ENCODE measurements around the gene APC2. TPM values are rescaled to one million over a fixed set of nuclear protein-coding genes. Genes with fewer than 3 reads are reported as not detected.

APC2 gene
- total and polyA plus RNA-seq, 9 donors = under 0.01 to 0.28 (median 0.11) TPM; not detected in 1

- Histone ChIP-seq H3K36me3 (no peaks in the 10 kb centered on the region), H3K9me3 (no peaks in the 10 kb centered on the region), H3K4me3 (peak overlapping the region; percentile 21), H3K27ac (peak overlapping the region; percentile 67 to 68), H3K27me3 (no peaks in the 10 kb centered on the region), H3K4me1 (ENCODE audit: insufficient read depth) (peaks cover 44% of the 10 kb centered on the region)
- 49 to 56% (median 50%) methylated on average over 28 of the region's 28 CpGs for WGBS, 3 donors
- TF ChIP-seq POLR2A (IDR thresholded peaks at IDR 0.05) (no peak), EP300 (IDR thresholded peaks at IDR 0.05) (no peak)
- TF ChIP-seq, protein P1, sequence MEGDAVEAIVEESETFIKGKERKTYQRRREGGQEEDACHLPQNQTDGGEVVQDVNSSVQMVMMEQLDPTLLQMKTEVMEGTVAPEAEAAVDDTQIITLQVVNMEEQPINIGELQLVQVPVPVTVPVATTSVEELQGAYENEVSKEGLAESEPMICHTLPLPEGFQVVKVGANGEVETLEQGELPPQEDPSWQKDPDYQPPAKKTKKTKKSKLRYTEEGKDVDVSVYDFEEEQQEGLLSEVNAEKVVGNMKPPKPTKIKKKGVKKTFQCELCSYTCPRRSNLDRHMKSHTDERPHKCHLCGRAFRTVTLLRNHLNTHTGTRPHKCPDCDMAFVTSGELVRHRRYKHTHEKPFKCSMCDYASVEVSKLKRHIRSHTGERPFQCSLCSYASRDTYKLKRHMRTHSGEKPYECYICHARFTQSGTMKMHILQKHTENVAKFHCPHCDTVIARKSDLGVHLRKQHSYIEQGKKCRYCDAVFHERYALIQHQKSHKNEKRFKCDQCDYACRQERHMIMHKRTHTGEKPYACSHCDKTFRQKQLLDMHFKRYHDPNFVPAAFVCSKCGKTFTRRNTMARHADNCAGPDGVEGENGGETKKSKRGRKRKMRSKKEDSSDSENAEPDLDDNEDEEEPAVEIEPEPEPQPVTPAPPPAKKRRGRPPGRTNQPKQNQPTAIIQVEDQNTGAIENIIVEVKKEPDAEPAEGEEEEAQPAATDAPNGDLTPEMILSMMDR (IDR thresholded peaks at IDR 0.05) = no peak
- peak in 2 of 5 donors; percentile 54 to 57 for DNase-seq
- intact Hi-C loops (cut with DNase I) = no loop called here
Observed at GRCh38 chr19:1416014-1416841, 33.7 kb upstream of the APC2 start.

DNA sequence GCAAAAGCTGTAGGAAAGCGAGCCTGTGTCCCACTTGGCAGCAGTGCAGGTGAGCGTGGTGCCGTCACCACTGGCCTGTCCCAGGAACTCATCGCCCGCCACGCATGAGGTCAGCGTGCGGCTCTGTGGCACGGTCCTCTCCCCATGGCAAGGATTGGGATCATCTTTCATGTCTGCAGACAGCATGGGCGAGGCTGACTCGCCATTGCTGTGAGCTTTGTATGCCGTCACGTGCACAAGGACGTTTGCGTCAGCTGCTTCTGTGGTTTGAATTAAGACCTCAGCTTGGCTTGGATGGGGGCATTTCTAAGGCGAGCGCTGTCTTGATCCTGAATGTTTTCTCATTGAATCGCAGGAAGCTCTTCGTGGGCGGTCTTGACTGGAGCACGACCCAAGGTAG is 32.8 kb upstream of the APC2 start:
- Histone ChIP-seq H3K4me1 (ENCODE audit: insufficient read depth) (peaks cover 35% of the 10 kb centered on the region), H3K27me3 (no peaks in the 10 kb centered on the region), H3K4me3 (no peak overlapping the region), H3K9me3 (no peaks in the 10 kb centered on the region), H3K27ac (peak overlapping the region in 1 of 2 donors; percentile 68), H3K36me3 (no peaks in the 10 kb centered on the region)
- intact Hi-C loops (cut with DNase I) = no loop called here
- TF ChIP-seq EP300 (IDR thresholded peaks at IDR 0.05) (no peak), POLR2A (IDR thresholded peaks at IDR 0.05) (no peak)
- TF ChIP-seq, protein P1 (IDR thresholded peaks at IDR 0.05) = no peak
- DNase-seq = peak in 1 of 5 donors; percentile 36
- 69 to 76% (median 71%) methylated on average over 21 of the region's 21 CpGs for WGBS, 3 donors

DNA sequence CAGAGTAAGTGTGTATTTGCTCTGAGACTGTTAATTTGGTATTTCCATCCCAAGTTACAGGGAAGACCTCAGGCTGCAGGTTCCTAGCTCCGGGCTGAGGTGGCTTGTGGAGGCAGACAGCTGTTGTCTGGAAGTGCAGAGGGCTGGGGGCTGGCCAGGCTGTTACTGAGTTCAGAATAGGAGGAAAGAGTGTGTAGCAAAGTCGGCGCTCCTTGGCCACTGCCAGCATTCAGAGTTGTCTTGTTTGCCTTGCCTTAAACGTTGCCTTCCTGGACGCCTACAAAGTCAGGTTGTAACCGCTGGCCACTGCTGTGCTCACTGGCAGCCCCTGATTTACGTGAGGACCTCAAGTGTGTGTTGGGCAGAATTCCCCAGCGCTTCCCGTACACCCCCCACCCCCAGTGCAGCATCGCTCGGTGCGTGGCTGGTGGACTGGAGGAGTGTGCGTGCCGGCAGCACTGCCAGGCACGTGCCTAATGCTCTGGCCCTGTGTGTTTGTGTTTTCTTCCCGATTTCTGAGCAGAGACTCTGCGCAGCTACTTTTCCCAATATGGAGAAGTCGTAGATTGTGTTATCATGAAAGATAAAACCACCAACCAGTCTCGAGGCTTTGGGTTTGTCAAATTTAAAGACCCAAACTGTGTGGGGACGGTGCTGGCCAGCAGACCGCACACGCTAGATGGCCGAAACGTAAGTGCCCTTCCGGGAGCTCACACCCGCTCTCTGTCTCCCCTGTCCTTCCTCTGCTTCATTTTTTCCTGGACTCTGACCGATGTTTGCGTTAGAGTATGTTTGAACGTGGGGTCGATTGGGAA is 32.0 kb upstream of the APC2 start:
- peak in 3 of 5 donors; percentile 45 to 71 (median 64) for DNase-seq
- intact Hi-C loops (cut with DNase I) = loop anchor here in 1 of 4 donors (2.0 kb wide), 1 partner anchor 19 kb away; no protein-coding TSS in a partner anchor
- H3K4me3 ChIP-seq = no peak overlapping the region
- peaks cover 30% of the 10 kb centered on the region for H3K4me1 ChIP-seq (ENCODE audit: insufficient read depth)
- no peaks in the 10 kb centered on the region for H3K27me3 ChIP-seq
- H3K27ac ChIP-seq = peak overlapping the region in 1 of 2 donors; percentile 68
- 27 to 46% (median 28%) methylated on average over 30 of the region's 30 CpGs for WGBS, 3 donors
- TF ChIP-seq, protein P1 (IDR thresholded peaks at IDR 0.05) = no peak
- TF ChIP-seq POLR2A (IDR thresholded peaks at IDR 0.05) (no peak), EP300 (IDR thresholded peaks at IDR 0.05) (no peak)
- no peaks in the 10 kb centered on the region for H3K9me3 ChIP-seq
- no peaks in the 10 kb centered on the region for H3K36me3 ChIP-seq

DNA sequence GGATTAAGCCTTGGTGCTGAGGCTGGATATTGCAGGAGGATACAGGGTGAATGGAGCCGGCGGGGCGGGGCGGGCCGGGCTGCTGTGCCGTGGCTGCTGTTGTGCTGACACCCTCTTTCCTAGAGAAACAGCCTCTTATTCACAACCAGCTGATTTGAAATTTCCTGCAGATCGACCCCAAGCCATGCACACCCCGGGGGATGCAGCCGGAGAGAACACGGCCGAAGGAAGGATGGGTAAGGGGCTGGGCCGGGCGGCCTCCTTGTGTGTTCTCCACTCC is 31.5 kb upstream of the APC2 start:
- H3K9me3 ChIP-seq = no peaks in the 10 kb centered on the region
- peak overlapping the region in 1 of 2 donors; percentile 68 for H3K27ac ChIP-seq
- intact Hi-C loops (cut with DNase I) = loop anchor here in 1 of 4 donors (2.0 kb wide), 1 partner anchor 18 kb away; no protein-coding TSS in a partner anchor
- no peak overlapping the region for H3K4me3 ChIP-seq
- WGBS, 3 donors = 74 to 76% (median 75%) methylated on average over 13 of the region's 13 CpGs
- H3K4me1 ChIP-seq (ENCODE audit: insufficient read depth) = peaks cover 29% of the 10 kb centered on the region
- no peaks in the 10 kb centered on the region for H3K36me3 ChIP-seq
- no peak for DNase-seq
- H3K27me3 ChIP-seq = no peaks in the 10 kb centered on the region
- TF ChIP-seq, protein P1 (IDR thresholded peaks at IDR 0.05) = no peak

Measured in ovary (tissue), 9 donors.